Activated CD4-positive, alpha-beta memory T cell treated with anti-CD3 and anti-CD28 coated beads, Interleukin-2, amount 10 ng/mL, durations not matched to agents 7 days and 5 days (primary cell): ENCODE data around the gene SLC6A13. TPM values are rescaled to one million over a fixed set of nuclear protein-coding genes. Genes with fewer than 3 reads are reported as not detected.
"Not testable (repeated sequence)": the region's sequence is repeated elsewhere in the genome, so short reads cannot be mapped to it uniquely, and the experiment has no call there.

Experiments used
- CTCF ChIA-PET: fragments of 350-600 bp; sonication (Branson Sonifier 250); formaldehyde crosslinking; loops from one replicate; lab custom pipeline; 2021; ENCODE audit warnings: antibody characterized with exemption, inconsistent platforms; lab: Charles Lee
- POLR2A ChIA-PET: fragments of 350-600 bp; sonication (Branson Sonifier 250); formaldehyde crosslinking; loops from one replicate; lab custom pipeline; 2021; ENCODE audit warnings: antibody characterized with exemption; lab: Charles Lee
- DNase-seq: peaks from one replicate; pipeline ENCODE4 v3.0.0-alpha.2; 2020
- H3K27ac Mint-ChIP-seq: one replicate; pipeline ENCODE4 v1.8.0; 2021; ENCODE audit warnings: mild to moderate bottlenecking, mixed read lengths
- H3K27me3 Mint-ChIP-seq: one replicate; pipeline ENCODE4 v1.8.0; 2021; ENCODE audit warnings: mixed read lengths
- H3K36me3 Mint-ChIP-seq: one replicate; pipeline ENCODE4 v1.8.0; 2021; ENCODE audit warnings: low read depth, mixed read lengths
- H3K4me1 Mint-ChIP-seq: one replicate; pipeline ENCODE4 v1.8.0; 2021; ENCODE audit warnings: mixed read lengths
- H3K4me3 Mint-ChIP-seq: one replicate; pipeline ENCODE4 v1.8.0; 2021; ENCODE audit warnings: mild to moderate bottlenecking, mixed read lengths
- H3K9me3 Mint-ChIP-seq: one replicate; pipeline ENCODE4 v1.8.0; 2021; ENCODE audit warnings: mixed read lengths
- total RNA-seq, 2 experiments: library from RNA; stranded (reverse); gene quantifications; one replicate each; pipeline ENCODE4 v1.2.3, GENCODE V29; 2021

SLC6A13 gene
- total RNA-seq, result not detected

- POLR2A ChIA-PET, result no interaction called here
- CTCF ChIA-PET, result no interaction called here
- Mint-ChIP-seq H3K36me3 (no peaks in the 10 kb centered on the region), H3K27ac (no peak within 1 kb of the TSS), H3K4me3 (no peak within 1 kb of the TSS), H3K9me3 (no peaks in the 10 kb centered on the region), H3K4me1 (no peaks in the 10 kb centered on the region), H3K27me3 (peaks cover 19% of the 10 kb centered on the region)
- no peak for DNase-seq
Observed at GRCh38 chr12:262817-263216, at the start of gene SLC6A13. Gene SLC6A13 (minus strand): TSS chr12:262836. CDS start chr12:260052, 2,784 bp downstream.

DNA sequence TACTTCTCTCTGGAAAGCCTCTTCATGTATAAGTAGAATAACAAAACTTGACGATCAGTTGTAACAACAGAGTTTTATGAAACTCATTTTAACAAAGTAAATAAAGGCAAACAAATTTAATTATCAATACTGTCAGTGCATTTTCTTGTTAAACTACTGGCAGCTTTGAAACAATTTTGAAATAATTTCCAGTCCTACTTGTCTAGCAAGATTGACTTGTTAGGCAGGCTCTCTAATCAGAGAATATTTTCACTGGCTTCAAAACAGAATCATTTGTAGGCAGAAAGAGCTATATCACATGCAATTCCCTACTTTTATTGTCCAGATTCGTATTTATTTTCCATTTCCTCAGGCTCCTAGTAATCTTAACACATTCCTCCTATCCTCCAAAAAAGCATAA is 45.9 kb upstream of the SLC6A13 start:
- Mint-ChIP-seq H3K27me3 (no peaks in the 10 kb centered on the region), H3K36me3 (peaks cover 81% of the 10 kb centered on the region), H3K4me3 (no peak overlapping the region), H3K27ac (no peak overlapping the region), H3K4me1 (peaks cover 10% of the 10 kb centered on the region), H3K9me3 (peaks cover 2% of the 10 kb centered on the region)
- no peak for DNase-seq
- ChIA-PET POLR2A (no interaction called here), CTCF (interaction anchor here (0.6 kb wide), 1 partner anchor 44 kb away, joined by 7 read pairs; no protein-coding TSS in a partner anchor)

- Mint-ChIP-seq H3K27ac (no peak overlapping the region), H3K4me3 (no peak overlapping the region), H3K36me3 (peaks cover 89% of the 10 kb centered on the region), H3K4me1 (peaks cover 20% of the 10 kb centered on the region), H3K27me3 (no peaks in the 10 kb centered on the region), H3K9me3 (peaks cover 4% of the 10 kb centered on the region)
- ChIA-PET CTCF (no interaction called here), POLR2A (no interaction called here)
- DNase-seq, result no peak
Observed at GRCh38 chr12:307406-307805, 44.8 kb upstream of the SLC6A13 start.

- CTCF ChIA-PET, result no interaction called here
Observed at GRCh38 chr12:304805-305204, 42.2 kb upstream of the SLC6A13 start.

GRCh38 chr12:302766-303165 is 40.1 kb upstream of the SLC6A13 start:
- H3K4me3 Mint-ChIP-seq, POLR2A ChIA-PET, DNase-seq, H3K27me3 Mint-ChIP-seq, CTCF ChIA-PET: not testable (repeated sequence)
- Mint-ChIP-seq H3K27ac (peak overlapping the region; percentile 67), H3K36me3 (peaks cover 95% of the 10 kb centered on the region), H3K4me1 (peaks cover 45% of the 10 kb centered on the region), H3K9me3 (peaks cover 17% of the 10 kb centered on the region)

More at GRCh38 chr12:304805-305204, 42.2 kb upstream of the SLC6A13 start:
- peaks cover 45% of the 10 kb centered on the region for H3K4me1 Mint-ChIP-seq
- DNase-seq, result no peak
- no peak overlapping the region for H3K27ac Mint-ChIP-seq
- POLR2A ChIA-PET, result interaction anchor here (0.6 to 1.1 kb wide), 3 partner anchors 27 to 907 kb away, joined by 3 to 4 read pairs (median 3); no protein-coding TSS in a partner anchor
- peaks cover 16% of the 10 kb centered on the region for H3K9me3 Mint-ChIP-seq
- H3K4me3 Mint-ChIP-seq, result no peak overlapping the region
- no peaks in the 10 kb centered on the region for H3K27me3 Mint-ChIP-seq
- H3K36me3 Mint-ChIP-seq, result peaks cover 95% of the 10 kb centered on the region

GRCh38 chr12:300166-300565 is 37.5 kb upstream of the SLC6A13 start:
- Mint-ChIP-seq H3K9me3 (peaks cover 17% of the 10 kb centered on the region), H3K36me3 (peaks cover 96% of the 10 kb centered on the region), H3K4me1 (peaks cover 45% of the 10 kb centered on the region)
- POLR2A ChIA-PET, result interaction anchor here (2.4 kb wide), 1 partner anchor 89 kb away, joined by 5 read pairs; the partner anchor contains the start of gene KDM5A
- H3K4me3 Mint-ChIP-seq, H3K27me3 Mint-ChIP-seq, DNase-seq, CTCF ChIA-PET, H3K27ac Mint-ChIP-seq: not testable (repeated sequence)

DNA sequence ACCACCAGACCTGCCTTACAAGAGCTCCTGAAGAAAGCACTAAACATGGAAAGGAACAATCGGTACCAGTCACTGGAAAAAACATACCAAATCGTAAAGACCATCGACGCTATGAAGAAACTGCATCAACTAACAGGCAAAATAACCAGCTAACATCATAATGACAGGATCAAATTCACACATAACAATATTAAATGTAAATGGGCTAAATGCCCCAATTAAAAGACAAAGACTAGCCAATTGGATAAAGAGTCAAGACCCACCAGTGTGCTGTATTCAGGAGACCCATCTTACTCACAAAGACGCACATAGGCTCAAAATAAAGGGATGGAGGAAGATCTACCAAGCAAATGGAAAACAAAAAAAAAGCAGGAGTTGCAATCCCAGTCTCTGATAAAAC is 36.9 kb upstream of the SLC6A13 start:
- peaks cover 44% of the 10 kb centered on the region for H3K4me1 Mint-ChIP-seq
- H3K36me3 Mint-ChIP-seq, result peaks cover 98% of the 10 kb centered on the region
- H3K27ac Mint-ChIP-seq, H3K4me3 Mint-ChIP-seq, H3K27me3 Mint-ChIP-seq, DNase-seq, POLR2A ChIA-PET, CTCF ChIA-PET: not testable (repeated sequence)
- H3K9me3 Mint-ChIP-seq, result peaks cover 16% of the 10 kb centered on the region

GRCh38 chr12:298059-298458 is 35.4 kb upstream of the SLC6A13 start:
- H3K27ac Mint-ChIP-seq, H3K27me3 Mint-ChIP-seq, CTCF ChIA-PET, POLR2A ChIA-PET, H3K4me3 Mint-ChIP-seq, DNase-seq: not testable (repeated sequence)
- peaks cover 96% of the 10 kb centered on the region for H3K36me3 Mint-ChIP-seq
- H3K4me1 Mint-ChIP-seq, result peaks cover 32% of the 10 kb centered on the region
- peaks cover 15% of the 10 kb centered on the region for H3K9me3 Mint-ChIP-seq

- H3K27ac Mint-ChIP-seq, result no peak overlapping the region
- no peaks in the 10 kb centered on the region for H3K27me3 Mint-ChIP-seq
- H3K9me3 Mint-ChIP-seq, result peaks cover 4% of the 10 kb centered on the region
- H3K4me1 Mint-ChIP-seq, result peaks cover 2% of the 10 kb centered on the region
- peaks cover 85% of the 10 kb centered on the region for H3K36me3 Mint-ChIP-seq
- CTCF ChIA-PET, result no interaction called here
- no peak for DNase-seq
- POLR2A ChIA-PET, result no interaction called here
- H3K4me3 Mint-ChIP-seq, result no peak overlapping the region
Observed at GRCh38 chr12:295132-295531, 32.5 kb upstream of the SLC6A13 start.

GRCh38 chr12:293199-293598 is 30.6 kb upstream of the SLC6A13 start:
- ChIA-PET POLR2A (no interaction called here), CTCF (no interaction called here)
- Mint-ChIP-seq H3K4me1 (no peaks in the 10 kb centered on the region), H3K27me3 (no peaks in the 10 kb centered on the region), H3K27ac (no peak overlapping the region), H3K4me3 (no peak overlapping the region), H3K9me3 (no peaks in the 10 kb centered on the region), H3K36me3 (peaks cover 73% of the 10 kb centered on the region)
- no peak for DNase-seq

GRCh38 chr12:292186-292585 is 29.6 kb upstream of the SLC6A13 start:
- Mint-ChIP-seq H3K4me1 (peaks cover 8% of the 10 kb centered on the region), H3K9me3 (peaks cover 3% of the 10 kb centered on the region)

DNA sequence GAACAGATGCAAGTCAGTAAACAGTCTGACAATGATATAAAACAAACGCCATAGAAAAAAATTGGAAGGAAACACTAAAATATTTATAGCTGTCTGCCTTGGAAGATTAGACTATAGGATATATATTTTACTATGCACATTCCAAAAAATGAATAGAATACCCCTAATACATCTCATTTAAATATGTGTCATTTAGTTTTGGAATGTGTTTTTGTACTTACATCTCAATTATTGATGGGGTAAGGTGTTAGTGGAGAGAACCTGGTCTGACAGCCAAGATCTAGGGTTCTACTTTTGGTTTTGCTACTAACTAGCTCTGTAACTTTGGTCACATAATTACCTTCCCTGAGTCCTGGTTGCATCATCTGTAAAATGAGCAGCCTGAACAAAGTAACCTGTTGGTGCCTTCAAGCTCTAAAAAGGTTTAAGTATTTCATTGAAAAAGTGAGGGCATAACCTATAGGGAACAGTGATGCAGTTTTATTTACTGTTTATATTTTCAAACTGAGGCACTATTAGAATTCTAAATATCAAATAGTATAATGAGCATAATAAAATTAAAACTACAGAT is 28.6 kb upstream of the SLC6A13 start:
- Mint-ChIP-seq H3K36me3 (peaks cover 75% of the 10 kb centered on the region), H3K4me1 (peaks cover 18% of the 10 kb centered on the region), H3K27me3 (no peaks in the 10 kb centered on the region), H3K4me3 (no peak overlapping the region), H3K9me3 (peaks cover 3% of the 10 kb centered on the region), H3K27ac (no peak overlapping the region)
- no peak for DNase-seq
- ChIA-PET POLR2A (no interaction called here), CTCF (no interaction called here)

More at GRCh38 chr12:292186-292585, 29.6 kb upstream of the SLC6A13 start:
- H3K27me3 Mint-ChIP-seq, result no peaks in the 10 kb centered on the region
- POLR2A ChIA-PET, result interaction anchor here (0.9 kb wide), 1 partner anchor 10 kb away, joined by 5 read pairs; no protein-coding TSS in a partner anchor
- no peak overlapping the region for H3K4me3 Mint-ChIP-seq
- CTCF ChIA-PET, result no interaction called here
- H3K27ac Mint-ChIP-seq, result no peak overlapping the region
- H3K36me3 Mint-ChIP-seq, result peaks cover 74% of the 10 kb centered on the region
- no peak for DNase-seq

GRCh38 chr12:288687-289086 is 26.1 kb upstream of the SLC6A13 start:
- DNase-seq, result no peak
- H3K4me3 Mint-ChIP-seq, result no peak overlapping the region
- no peak overlapping the region for H3K27ac Mint-ChIP-seq
- no peaks in the 10 kb centered on the region for H3K27me3 Mint-ChIP-seq
- H3K4me1 Mint-ChIP-seq, result peaks cover 26% of the 10 kb centered on the region
- peaks cover 3% of the 10 kb centered on the region for H3K9me3 Mint-ChIP-seq
- ChIA-PET POLR2A (no interaction called here), CTCF (no interaction called here)
- H3K36me3 Mint-ChIP-seq, result peaks cover 75% of the 10 kb centered on the region
